ENCODE data around the gene ZBTB17. TPM values are rescaled to one million over a fixed set of nuclear protein-coding genes. Genes with fewer than 3 reads are reported as not detected.

ZBTB17 gene
- total and polyA plus RNA-seq, 2 of the 4 experiments (the other 2 are of a cell fraction) = 26.3 to 58.2 TPM

DNA sequence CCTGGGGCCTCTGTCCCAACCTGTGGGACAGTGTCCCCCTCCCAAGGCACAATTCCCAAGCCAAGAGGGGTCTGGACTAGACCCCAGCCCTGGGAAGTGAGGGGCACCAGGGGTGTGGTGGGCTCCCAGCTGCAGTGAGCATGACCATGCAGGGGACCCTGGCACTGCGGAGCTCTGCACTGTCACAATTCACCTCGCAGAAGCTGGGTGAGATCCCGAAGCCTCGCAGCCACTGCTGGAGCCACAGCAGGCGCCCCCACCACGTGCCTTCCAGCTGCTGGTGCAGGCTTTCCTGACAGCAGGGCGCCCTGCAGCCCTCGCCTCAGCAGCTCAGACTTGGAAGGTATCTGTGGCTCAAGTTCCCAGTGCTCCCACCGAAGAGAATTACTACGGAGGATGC is 18.2 kb upstream of the ZBTB17 start (continued):
- TF ChIP-seq, protein P1, sequence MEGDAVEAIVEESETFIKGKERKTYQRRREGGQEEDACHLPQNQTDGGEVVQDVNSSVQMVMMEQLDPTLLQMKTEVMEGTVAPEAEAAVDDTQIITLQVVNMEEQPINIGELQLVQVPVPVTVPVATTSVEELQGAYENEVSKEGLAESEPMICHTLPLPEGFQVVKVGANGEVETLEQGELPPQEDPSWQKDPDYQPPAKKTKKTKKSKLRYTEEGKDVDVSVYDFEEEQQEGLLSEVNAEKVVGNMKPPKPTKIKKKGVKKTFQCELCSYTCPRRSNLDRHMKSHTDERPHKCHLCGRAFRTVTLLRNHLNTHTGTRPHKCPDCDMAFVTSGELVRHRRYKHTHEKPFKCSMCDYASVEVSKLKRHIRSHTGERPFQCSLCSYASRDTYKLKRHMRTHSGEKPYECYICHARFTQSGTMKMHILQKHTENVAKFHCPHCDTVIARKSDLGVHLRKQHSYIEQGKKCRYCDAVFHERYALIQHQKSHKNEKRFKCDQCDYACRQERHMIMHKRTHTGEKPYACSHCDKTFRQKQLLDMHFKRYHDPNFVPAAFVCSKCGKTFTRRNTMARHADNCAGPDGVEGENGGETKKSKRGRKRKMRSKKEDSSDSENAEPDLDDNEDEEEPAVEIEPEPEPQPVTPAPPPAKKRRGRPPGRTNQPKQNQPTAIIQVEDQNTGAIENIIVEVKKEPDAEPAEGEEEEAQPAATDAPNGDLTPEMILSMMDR (conservative IDR thresholded peaks at IDR 0.05; ENCODE audit: low read depth, low read length) = no peak
- TF ChIP-seq NFE2L2 (IDR thresholded peaks at IDR 0.05; ENCODE audit: low read depth, low read length) = no peak
- TF ChIP-seq FOS (IDR thresholded peaks at IDR 0.05; ENCODE audit: low read depth, low read length) = no peak
- TF ChIP-seq MXI1 (IDR thresholded peaks at IDR 0.05; ENCODE audit: borderline replicate concordance, low read depth, low read length) = no peak
- no peak for TF ChIP-seq MAFK (IDR thresholded peaks at IDR 0.05; ENCODE audit: low read depth, low read length)
